WERI-Rb-1 (cell line): ENCODE measurements around the gene PTPA.

ENCODE experiments used
- DNase-seq: peaks from one replicate; pipeline ENCODE4 v3.0.0-alpha.2; 2020
- H3K27ac ChIP-seq: fragments of 250-450 bp; sonication (Bioruptor Pico); 2 replicates; pipeline ENCODE4 v1.5.1; 2020; ENCODE audit warnings: mild to moderate bottlenecking, moderate library complexity
- H3K27me3 ChIP-seq: fragments of 250-450 bp; sonication (Bioruptor Pico); 2 replicates; pipeline ENCODE4 v1.5.1; 2021; ENCODE audit warnings: mild to moderate bottlenecking, low read depth, moderate library complexity; ENCODE audit not compliant: insufficient read depth, severe bottlenecking
- H3K36me3 ChIP-seq: fragments of 250-450 bp; sonication (Bioruptor Pico); 2 replicates; pipeline ENCODE4 v1.5.1; 2020; ENCODE audit warnings: mild to moderate bottlenecking, moderate library complexity
- H3K4me3 ChIP-seq: 2 replicates; pipeline ENCODE4 v1.5.1; 2011; ENCODE audit warnings: low read depth, mild to moderate bottlenecking, control low read depth, low read length
- H3K9me3 ChIP-seq: fragments of 250-450 bp; sonication (Bioruptor Pico); 2 replicates; pipeline ENCODE4 v1.5.1; 2021; ENCODE audit warnings: mild to moderate bottlenecking, moderate library complexity; ENCODE audit not compliant: severe bottlenecking
- CTCF ChIP-seq: IDR thresholded peaks from 2 replicates; pipeline ENCODE4 v1.5.1; 2011; ENCODE audit warnings: low read depth, mild to moderate bottlenecking, control low read depth, inconsistent platforms, low read length

The PTPA gene

GRCh38 chr9:129133082-129133481 lies 21.9 kb downstream of the PTPA start:
- Histone ChIP-seq H3K36me3 (peaks cover 67% of the 10 kb centered on the region), H3K4me3 (no peak overlapping the region), H3K27ac (no peak overlapping the region), H3K27me3 (no peaks in the 10 kb centered on the region), H3K9me3 (no peaks in the 10 kb centered on the region)
- TF ChIP-seq CTCF = no peak
- no peak for DNase-seq

DNA sequence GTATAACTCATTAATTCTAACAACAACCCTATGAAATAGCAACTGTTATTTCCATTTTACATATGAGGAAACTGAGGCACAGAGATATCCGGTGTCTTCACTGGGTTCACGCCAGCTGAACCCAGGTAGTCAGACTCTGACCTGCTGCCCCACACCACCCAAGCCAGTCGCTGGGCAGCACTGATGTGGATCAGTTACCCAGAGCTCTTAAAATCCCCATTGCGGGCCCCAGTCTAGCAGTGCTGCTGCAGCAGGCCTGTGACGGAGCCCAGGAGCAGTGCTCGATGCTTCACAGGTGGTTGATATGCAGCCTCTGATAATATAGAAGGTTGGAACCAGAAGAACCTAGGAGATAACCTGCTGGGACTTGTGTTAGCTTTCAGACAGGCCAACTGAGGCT lies 24.3 kb downstream of the PTPA start:
- H3K4me3 ChIP-seq = no peak overlapping the region
- H3K9me3 ChIP-seq = no peaks in the 10 kb centered on the region
- no peaks in the 10 kb centered on the region for H3K27me3 ChIP-seq
- DNase-seq = no peak
- H3K36me3 ChIP-seq = peaks cover 52% of the 10 kb centered on the region
- H3K27ac ChIP-seq = no peak overlapping the region
- TF ChIP-seq CTCF = no peak

GRCh38 chr9:129136446-129137035 lies 25.3 kb downstream of the PTPA start:
- Histone ChIP-seq H3K27ac (no peak overlapping the region), H3K36me3 (peaks cover 42% of the 10 kb centered on the region), H3K4me3 (no peak overlapping the region), H3K9me3 (no peaks in the 10 kb centered on the region), H3K27me3 (no peaks in the 10 kb centered on the region)
- TF ChIP-seq CTCF = no peak
- DNase-seq = no peak

GRCh38 chr9:129137292-129138143 lies 26.3 kb downstream of the PTPA start:
- no peak for DNase-seq
- no peak overlapping the region for H3K4me3 ChIP-seq
- H3K27me3 ChIP-seq = no peaks in the 10 kb centered on the region
- no peaks in the 10 kb centered on the region for H3K9me3 ChIP-seq
- no peak for TF ChIP-seq CTCF
- H3K36me3 ChIP-seq = peaks cover 38% of the 10 kb centered on the region
- H3K27ac ChIP-seq = no peak overlapping the region

GRCh38 chr9:129138144-129138462 lies 26.9 kb downstream of the PTPA start:
- H3K4me3 ChIP-seq = no peak overlapping the region
- no peak for TF ChIP-seq CTCF
- no peak for DNase-seq
- no peaks in the 10 kb centered on the region for H3K27me3 ChIP-seq
- peaks cover 41% of the 10 kb centered on the region for H3K36me3 ChIP-seq
- H3K27ac ChIP-seq = no peak overlapping the region
- no peaks in the 10 kb centered on the region for H3K9me3 ChIP-seq
